ENCODE data around the gene ZNF544.
"Not testable (repeated sequence)": the region's sequence is repeated elsewhere in the genome, so short reads cannot be mapped to it uniquely, and the experiment has no call there.

The ZNF544 gene

DNA sequence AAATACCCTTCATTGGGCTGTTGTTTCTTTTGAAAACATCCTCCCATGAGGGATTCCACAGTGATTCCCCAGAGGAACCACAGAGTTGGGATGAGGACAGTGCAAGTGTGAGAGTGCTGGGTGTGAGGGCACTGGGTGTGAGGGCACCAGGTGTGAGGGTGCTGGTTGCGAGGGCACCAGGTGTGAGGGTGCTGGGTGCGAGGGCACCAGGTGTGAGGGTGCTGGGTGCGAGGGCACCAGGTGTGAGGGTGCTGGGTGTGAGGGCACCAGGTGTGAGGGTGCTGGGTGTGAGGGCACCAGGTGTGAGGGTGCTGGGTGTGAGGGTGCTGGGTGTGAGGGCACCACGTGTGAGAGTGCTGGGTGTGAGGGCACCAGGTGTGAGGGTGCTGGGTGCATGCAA, 29.5 kb downstream of the ZNF544 start:
- DNase-seq: not testable (repeated sequence)

DNA sequence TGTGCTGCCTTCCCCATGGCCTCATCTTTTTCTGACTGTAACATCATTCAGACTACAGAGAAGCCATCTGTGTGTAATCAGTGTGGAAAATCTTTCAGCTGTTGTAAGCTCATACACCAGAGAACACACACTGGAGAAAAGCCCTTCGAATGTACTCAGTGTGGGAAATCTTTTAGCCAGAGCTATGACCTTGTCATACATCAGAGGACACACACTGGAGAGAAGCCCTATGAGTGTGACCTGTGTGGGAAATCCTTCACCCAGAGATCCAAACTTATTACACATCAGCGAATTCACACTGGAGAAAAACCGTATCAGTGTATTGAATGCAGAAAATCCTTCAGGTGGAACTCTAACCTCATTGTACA, 32.9 kb downstream of the ZNF544 start:
- DNase-seq: no peak

DNA sequence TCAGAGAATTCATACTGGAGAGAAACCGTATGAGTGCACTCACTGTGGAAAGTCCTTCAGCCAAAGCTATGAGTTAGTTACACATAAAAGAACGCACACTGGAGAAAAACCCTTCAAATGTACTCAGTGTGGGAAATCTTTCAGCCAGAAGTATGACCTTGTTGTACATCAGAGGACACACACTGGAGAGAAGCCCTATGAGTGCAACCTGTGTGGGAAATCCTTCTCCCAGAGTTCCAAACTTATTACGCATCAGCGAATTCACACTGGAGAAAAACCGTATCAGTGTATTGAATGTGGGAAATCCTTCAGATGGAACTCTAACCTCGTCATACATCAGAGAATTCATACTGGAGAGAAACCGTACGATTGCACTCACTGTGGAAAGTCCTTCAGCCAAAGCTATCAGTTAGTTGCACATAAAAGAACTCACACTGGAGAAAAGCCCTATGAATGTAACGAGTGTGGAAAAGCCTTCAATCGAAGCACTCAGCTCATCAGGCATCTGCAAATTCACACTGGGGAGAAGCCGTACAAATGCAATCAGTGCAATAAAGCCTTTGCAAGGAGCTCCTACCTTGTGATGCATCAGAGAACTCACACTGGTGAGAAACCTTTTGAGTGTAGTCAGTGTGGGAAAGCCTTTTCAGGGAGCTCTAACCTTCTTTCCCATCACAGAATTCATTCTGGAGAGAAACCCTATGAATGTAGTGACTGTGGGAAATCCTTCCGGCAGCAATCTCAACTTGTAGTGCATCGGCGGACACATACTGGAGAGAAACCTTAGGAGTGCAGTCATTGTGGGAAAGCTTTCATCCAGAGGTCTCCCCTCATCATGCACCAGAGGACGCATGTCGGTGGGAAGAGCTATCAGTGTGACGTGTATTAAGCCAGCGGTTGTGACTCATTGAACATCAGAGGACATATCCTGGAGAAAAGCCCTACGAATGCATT, 33.5 kb downstream of the ZNF544 start:
- DNase-seq: no peak

DNA sequence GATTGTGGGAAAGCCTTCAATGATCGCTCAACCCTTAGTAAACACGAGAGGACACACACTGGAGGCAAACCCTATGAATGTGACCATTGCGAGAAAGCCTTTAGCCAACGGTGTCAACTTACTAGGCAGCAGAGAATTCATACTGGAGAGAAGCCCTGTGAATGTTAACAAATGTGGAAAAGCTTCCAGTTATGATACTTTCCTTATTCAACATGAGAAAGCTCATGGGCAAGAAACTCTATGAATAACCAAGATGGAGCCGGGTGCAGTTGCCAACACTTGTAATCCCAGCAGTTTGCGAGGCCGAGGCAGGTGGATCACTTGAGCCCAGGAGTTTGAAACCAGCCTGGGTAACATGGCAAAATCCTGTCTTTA, 34.2 kb downstream of the ZNF544 start:
- DNase-seq: no peak

DNA sequence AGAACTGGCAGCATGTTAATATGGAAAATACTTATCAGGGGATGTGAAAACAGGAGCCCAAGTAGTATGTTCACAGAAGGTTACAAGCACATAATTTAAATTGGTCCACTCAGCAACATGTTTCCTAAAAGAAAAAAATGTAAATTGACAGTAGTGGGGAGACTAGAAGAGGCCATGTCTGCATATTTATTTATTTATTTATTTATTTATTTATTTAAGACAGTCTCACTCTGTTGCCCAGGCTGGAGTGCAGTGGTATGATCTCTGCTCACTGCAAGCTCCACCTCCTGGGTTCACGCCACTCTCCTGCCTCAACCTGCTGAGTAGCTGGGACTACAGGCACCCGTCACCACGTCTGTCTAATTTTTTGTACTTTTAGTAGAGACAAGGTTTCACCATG, 36.4 kb downstream of the ZNF544 start:
- no peak for DNase-seq

DNA sequence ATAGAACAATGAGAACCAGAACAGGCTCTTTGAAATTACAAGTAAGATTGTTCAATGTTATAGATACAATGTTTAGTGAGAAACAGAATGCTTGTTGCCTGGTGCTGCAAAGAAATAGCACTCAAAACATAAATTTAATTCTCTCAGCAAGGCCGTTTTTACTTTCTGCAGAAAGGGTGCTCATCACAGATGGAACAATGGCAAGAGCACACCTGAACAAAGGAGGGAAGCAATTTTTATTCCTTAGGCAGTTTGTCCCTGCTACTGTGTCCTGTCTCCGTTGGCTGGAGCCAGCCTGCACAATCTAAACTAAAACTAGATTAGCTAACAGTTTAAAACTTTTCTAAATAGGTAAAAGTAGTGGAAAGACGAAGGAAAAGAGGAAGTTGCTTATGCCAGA, 39.6 kb downstream of the ZNF544 start:
- DNase-seq: no peak

- no peak for DNase-seq
Measured at GRCh38 chr19:58274771-58275201, 46.1 kb downstream of the ZNF544 start.

DNA sequence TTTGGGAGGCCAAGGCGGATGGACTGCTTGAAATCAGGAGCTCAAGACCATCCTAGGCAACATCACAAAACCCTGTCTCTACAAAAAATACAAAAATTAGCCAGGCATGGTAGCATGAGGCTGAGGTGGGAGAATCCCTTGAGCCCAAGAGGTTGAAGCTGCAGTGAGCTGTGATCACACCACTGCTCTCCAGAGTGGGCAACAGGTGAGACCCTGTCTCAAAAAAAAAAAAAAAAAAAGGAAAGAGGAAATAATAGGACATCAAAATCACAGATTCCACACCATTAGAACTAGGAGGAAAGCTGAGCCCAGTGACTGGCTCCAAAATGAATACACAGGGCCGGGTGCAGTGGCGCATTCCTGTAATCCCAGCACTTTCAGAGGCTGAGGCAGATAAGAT, 46.9 kb downstream of the ZNF544 start:
- no peak for DNase-seq

- DNase-seq: no peak
Measured at GRCh38 chr19:58277197-58277596, 48.5 kb downstream of the ZNF544 start.

GRCh38 chr19:58277748-58278540, 49.2 kb downstream of the ZNF544 start:
- DNase-seq: no peak

GRCh38 chr19:58278541-58279041, 49.9 kb downstream of the ZNF544 start, which contains the start of gene ZNF8:
Gene ZNF8 (plus strand): TSS chr19:58278955. CDS start chr19:58279082, 127 bp downstream.
- peak; percentile 93 for DNase-seq

GRCh38 chr19:58279042-58279924, 50.6 kb downstream of the ZNF544 start:
- peak; percentile 59 for DNase-seq

- DNase-seq: no peak
Measured at GRCh38 chr19:58279925-58280316, 51.2 kb downstream of the ZNF544 start.

DNA sequence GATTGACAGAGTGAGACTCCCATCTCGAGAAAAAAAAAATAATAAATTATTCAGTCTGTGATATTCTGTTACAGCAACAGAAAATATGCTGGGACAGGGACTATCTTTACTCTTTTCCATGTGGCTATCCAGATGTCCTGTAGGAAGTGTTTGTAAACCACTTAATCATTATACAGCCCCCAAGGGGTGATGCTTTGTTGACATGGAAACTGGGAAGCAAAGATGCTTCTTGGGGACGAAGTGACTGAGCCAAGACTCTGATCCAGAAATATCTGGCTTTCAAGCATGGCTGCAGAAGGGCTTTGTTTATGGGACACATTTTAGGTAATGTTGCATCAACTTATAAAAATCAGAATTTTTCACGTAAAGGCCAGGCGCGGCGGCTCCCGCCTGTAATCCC, 55.5 kb downstream of the ZNF544 start:
- DNase-seq: no peak

DNA sequence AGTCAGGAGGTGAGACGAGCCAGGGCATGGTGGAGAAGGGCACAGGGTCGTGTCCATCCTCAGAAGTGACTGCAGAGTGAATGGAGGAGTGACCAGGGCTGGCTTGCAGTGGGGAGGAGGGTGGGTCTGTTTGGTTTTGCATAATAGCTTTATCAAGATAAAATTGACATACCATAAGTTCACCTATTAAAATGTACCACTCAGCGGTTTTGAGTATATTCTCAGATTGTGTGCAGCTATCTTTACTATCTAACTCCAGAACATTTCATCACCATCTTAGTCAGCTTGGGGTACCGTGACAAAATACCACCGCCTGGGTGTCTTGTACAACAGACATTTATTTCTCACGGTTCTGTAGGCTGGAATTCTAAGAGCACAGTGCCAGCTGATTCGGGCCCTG, 63.2 kb downstream of the ZNF544 start:
- DNase-seq: no peak

DNA sequence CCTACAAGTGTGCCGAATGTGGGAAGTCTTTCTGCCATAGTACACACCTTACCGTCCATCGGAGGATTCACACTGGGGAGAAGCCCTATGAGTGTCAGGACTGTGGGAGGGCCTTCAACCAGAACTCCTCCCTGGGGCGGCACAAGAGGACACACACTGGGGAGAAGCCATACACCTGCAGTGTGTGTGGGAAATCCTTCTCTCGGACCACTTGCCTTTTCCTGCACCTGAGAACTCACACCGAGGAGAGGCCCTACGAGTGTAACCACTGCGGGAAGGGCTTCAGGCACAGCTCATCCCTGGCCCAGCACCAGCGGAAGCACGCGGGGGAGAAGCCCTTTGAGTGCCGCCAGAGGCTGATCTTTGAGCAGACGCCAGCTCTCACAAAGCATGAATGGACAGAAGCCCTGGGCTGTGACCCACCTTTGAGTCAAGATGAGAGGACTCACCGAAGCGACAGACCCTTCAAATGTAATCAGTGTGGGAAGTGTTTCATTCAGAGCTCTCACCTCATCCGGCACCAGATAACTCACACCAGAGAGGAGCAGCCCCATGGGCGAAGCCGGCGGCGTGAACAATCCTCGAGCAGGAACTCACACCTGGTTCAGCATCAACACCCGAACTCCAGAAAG, 66.1 kb downstream of the ZNF544 start:
- DNase-seq: no peak

- DNase-seq: no peak
Measured at GRCh38 chr19:58296104-58296503, 67.4 kb downstream of the ZNF544 start.

DNA sequence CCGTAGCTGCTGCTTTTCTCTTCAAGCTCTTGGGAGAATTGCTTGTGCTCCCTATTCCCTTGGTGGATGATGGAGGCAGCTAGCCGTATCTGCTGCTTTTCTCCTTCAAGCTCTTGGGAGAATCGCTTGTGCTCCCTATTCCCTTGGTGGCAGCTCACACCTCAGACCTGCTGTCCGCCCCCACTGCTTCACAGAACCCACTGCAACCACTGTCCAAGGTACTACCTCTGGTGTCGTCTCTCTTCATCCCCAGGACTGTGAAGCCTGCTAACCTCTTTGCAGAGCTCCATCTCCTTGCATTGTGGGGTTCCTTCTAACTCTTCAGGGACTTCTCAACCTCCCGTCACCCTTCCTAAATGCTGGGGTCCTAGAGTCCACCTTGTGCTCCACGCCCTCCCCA, 71.9 kb downstream of the ZNF544 start:
- no peak for DNase-seq

- DNase-seq: no peak
Measured at GRCh38 chr19:58304255-58304654, 75.5 kb downstream of the ZNF544 start.

DNA sequence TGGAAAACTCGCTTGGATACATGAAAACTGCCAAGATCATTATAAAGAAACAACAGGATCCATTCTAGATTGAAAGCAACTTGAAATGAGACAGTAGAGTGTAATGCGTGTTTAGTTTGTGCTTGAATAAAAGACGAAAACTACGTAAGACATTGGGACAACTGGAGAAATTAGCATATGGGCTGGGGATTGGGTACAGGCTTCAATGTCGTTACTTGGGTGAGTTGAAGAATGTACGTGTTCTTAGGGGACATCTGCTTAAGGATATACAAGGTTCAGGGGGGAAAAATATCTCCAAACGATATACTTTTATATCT, 76.0 kb downstream of the ZNF544 start:
- no peak for DNase-seq

- DNase-seq: peak; percentile 91
Measured at GRCh38 chr19:58305065-58305931, 76.6 kb downstream of the ZNF544 start, which contains the start of gene ERVK3-1. Gene ERVK3-1 (plus strand): TSS chr19:58305377. CDS start chr19:58312169, 6,792 bp downstream.

Measured in activated CD4-positive, CD25-positive, alpha-beta regulatory T cell treated with anti-CD3 and anti-CD28 coated beads, Interleukin-2, amount 50 U/mL, for 72 hours (primary cell).